ENCODE data around the gene MCAM.

DNA sequence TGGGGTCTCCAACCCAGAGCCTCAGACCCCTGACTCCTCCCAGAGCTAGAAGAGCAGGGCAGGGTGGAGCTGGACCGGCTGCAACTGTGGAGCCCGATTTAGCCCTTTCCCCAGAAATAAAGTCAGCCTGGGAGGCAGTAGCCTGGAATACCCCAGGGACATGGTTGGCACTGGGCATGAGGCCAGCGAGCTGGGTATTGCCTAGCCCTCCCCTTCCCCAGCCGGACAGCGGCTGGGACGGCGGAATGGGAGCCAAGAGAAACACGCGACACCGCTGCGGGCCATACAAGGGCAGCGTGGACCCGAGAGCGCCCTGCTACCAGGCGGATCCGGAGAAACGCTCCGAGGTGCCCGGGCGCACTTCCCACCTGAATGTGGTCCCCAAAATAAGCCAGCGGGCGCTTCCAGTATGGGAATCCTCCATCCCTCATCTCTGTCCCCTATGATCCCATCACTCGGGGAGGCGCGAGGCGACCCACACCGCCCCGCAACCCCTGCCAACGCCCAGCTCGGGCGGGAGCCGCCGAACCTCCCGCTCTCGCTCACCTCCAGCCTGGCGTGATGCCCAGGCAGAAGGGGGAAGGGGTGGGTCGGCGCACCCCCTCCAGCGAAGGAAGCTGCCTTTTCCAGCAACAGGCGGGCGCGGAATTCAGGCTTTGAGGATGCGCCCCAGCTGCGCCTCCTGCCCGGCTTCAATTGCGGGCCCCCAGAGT is 758 bp downstream of the MCAM start:
- TF ChIP-seq EP300 (IDR thresholded peaks at IDR 0.05; ENCODE audit: borderline replicate concordance in 1 of 2, control insufficient read depth in 1 of 2, low read depth in 2 of 2, low read length in 2 of 2) = no peak
- no peak for TF ChIP-seq POLR2AphosphoS5 (IDR thresholded peaks at IDR 0.05; ENCODE audit: low read length)
- no peak for TF ChIP-seq EZH2 (IDR thresholded peaks at IDR 0.05; ENCODE audit: borderline replicate concordance, control insufficient read depth, low read depth, low read length)
- TF ChIP-seq YY1 (IDR thresholded peaks at IDR 0.05; ENCODE audit: low read depth, low read length) = no peak
- TF ChIP-seq, protein P1, sequence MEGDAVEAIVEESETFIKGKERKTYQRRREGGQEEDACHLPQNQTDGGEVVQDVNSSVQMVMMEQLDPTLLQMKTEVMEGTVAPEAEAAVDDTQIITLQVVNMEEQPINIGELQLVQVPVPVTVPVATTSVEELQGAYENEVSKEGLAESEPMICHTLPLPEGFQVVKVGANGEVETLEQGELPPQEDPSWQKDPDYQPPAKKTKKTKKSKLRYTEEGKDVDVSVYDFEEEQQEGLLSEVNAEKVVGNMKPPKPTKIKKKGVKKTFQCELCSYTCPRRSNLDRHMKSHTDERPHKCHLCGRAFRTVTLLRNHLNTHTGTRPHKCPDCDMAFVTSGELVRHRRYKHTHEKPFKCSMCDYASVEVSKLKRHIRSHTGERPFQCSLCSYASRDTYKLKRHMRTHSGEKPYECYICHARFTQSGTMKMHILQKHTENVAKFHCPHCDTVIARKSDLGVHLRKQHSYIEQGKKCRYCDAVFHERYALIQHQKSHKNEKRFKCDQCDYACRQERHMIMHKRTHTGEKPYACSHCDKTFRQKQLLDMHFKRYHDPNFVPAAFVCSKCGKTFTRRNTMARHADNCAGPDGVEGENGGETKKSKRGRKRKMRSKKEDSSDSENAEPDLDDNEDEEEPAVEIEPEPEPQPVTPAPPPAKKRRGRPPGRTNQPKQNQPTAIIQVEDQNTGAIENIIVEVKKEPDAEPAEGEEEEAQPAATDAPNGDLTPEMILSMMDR (IDR thresholded peaks at IDR 0.05 in 2 of 3, conservative IDR thresholded peaks at IDR 0.05 in 1 of 3; ENCODE audit: control insufficient read depth in 2 of 3, extremely low read depth in 1 of 3, insufficient read depth in 1 of 3, low read depth in 3 of 3, low read length in 3 of 3) = no peak
- no peak for TF ChIP-seq USF1 (IDR thresholded peaks at IDR 0.05; ENCODE audit: borderline replicate concordance, extremely low read length, insufficient read depth, low read depth, low read length)
- no peak for TF ChIP-seq EED (IDR thresholded peaks at IDR 0.05; ENCODE audit: low read depth)
- TF ChIP-seq ATF2 (IDR thresholded peaks at IDR 0.05; ENCODE audit: low read length) = no peak
- TF ChIP-seq RAD21 (IDR thresholded peaks at IDR 0.05; ENCODE audit: insufficient read depth, low read depth, low read length) = no peak
- TF ChIP-seq POU2F2 (IDR thresholded peaks at IDR 0.05; ENCODE audit: borderline replicate concordance, low read depth, low read length) = no peak
- TF ChIP-seq TAF1 (IDR thresholded peaks at IDR 0.05; ENCODE audit: borderline replicate concordance, low read depth, low read length) = no peak
- no peak for TF ChIP-seq POLR2A (IDR thresholded peaks at IDR 0.05; ENCODE audit: low read depth, low read length)
- no peak for TF ChIP-seq MAX (IDR thresholded peaks at IDR 0.05; ENCODE audit: low read depth, low read length)

Data from GM12878 (cell line).